ENCODE results near the gene JPH3.
"Not testable (repeated sequence)": the region's sequence is repeated elsewhere in the genome, so short reads cannot be mapped to it uniquely, and the experiment has no call there.

Gene JPH3

GRCh38 chr16:87679593-87680271, 77.4 kb downstream of the JPH3 start:
- H3K27me3 Mint-ChIP-seq = peaks cover 0 to 12% of the 10 kb centered on the region in 2 donors
- DNase-seq (no peak), ATAC-seq (replicated peaks) (no peak)
- H3K27ac Mint-ChIP-seq = no peak overlapping the region
- peaks cover 3 to 5% of the 10 kb centered on the region in 2 donors for H3K4me1 Mint-ChIP-seq (ENCODE audit: low read depth in 2 of 2)
- H3K4me3 Mint-ChIP-seq = no peak overlapping the region
- H3K9me3 Mint-ChIP-seq = no peaks in the 10 kb centered on the region
- H3K36me3 Mint-ChIP-seq (ENCODE audit: insufficient read depth) = peaks cover 2% of the 10 kb centered on the region

- Mint-ChIP-seq H3K27me3 (peaks cover 0 to 12% of the 10 kb centered on the region in 2 donors), H3K9me3 (no peaks in the 10 kb centered on the region), H3K4me3 (no peak overlapping the region), H3K27ac (no peak overlapping the region), H3K4me1 (ENCODE audit: low read depth in 2 of 2) (peaks cover 3 to 5% of the 10 kb centered on the region in 2 donors), H3K36me3 (ENCODE audit: insufficient read depth) (peaks cover 2% of the 10 kb centered on the region)
- DNase-seq (no peak), ATAC-seq (replicated peaks) (no peak)
These were observed 78.0 kb downstream of the JPH3 start for GRCh38 chr16:87680272-87680644.

GRCh38 chr16:87681051-87681602, 78.8 kb downstream of the JPH3 start:
- DNase-seq; H3K36me3 Mint-ChIP-seq (ENCODE audit: insufficient read depth); H3K27ac Mint-ChIP-seq; H3K9me3 Mint-ChIP-seq; H3K4me1 Mint-ChIP-seq (ENCODE audit: low read depth in 2 of 2); ATAC-seq (replicated peaks); H3K4me3 Mint-ChIP-seq: not testable (repeated sequence)
- peaks cover 0 to 12% of the 10 kb centered on the region in 2 donors for H3K27me3 Mint-ChIP-seq

- no peaks in the 10 kb centered on the region for H3K9me3 Mint-ChIP-seq
- no peak for DNase-seq
- peaks cover 0 to 12% of the 10 kb centered on the region in 2 donors for H3K27me3 Mint-ChIP-seq
- H3K36me3 Mint-ChIP-seq (ENCODE audit: insufficient read depth) = peaks cover 5% of the 10 kb centered on the region
- ATAC-seq (replicated peaks) = peak; percentile 27
- no peak overlapping the region for H3K27ac Mint-ChIP-seq
- H3K4me3 Mint-ChIP-seq = no peak overlapping the region
- peaks cover 3 to 5% of the 10 kb centered on the region in 2 donors for H3K4me1 Mint-ChIP-seq (ENCODE audit: low read depth in 2 of 2)
These were observed 79.8 kb downstream of the JPH3 start for GRCh38 chr16:87681981-87682570.

GRCh38 chr16:87682852-87683399, 80.6 kb downstream of the JPH3 start:
- no peak for ATAC-seq (replicated peaks)
- no peaks in the 10 kb centered on the region for H3K9me3 Mint-ChIP-seq

GRCh38 chr16:87684106-87684677, 81.9 kb downstream of the JPH3 start:
- no peak overlapping the region for H3K27ac Mint-ChIP-seq
- H3K36me3 Mint-ChIP-seq (ENCODE audit: insufficient read depth) = peaks cover 8% of the 10 kb centered on the region
- H3K27me3 Mint-ChIP-seq = peaks cover 0 to 12% of the 10 kb centered on the region in 2 donors
- H3K4me1 Mint-ChIP-seq (ENCODE audit: low read depth in 2 of 2) = peaks cover 5 to 6% of the 10 kb centered on the region in 2 donors
- ATAC-seq (replicated peaks) (no peak), DNase-seq (no peak)
- no peaks in the 10 kb centered on the region for H3K9me3 Mint-ChIP-seq
- H3K4me3 Mint-ChIP-seq = no peak overlapping the region

More at GRCh38 chr16:87682852-87683399, 80.6 kb downstream of the JPH3 start:
- Mint-ChIP-seq H3K27me3 (peaks cover 0 to 12% of the 10 kb centered on the region in 2 donors), H3K4me1 (ENCODE audit: low read depth in 2 of 2) (peaks cover 5 to 6% of the 10 kb centered on the region in 2 donors), H3K36me3 (ENCODE audit: insufficient read depth) (peaks cover 8% of the 10 kb centered on the region), H3K4me3 (no peak overlapping the region), H3K27ac (no peak overlapping the region)
- DNase-seq = no peak

GRCh38 chr16:87684711-87685404, 82.5 kb downstream of the JPH3 start:
- no peak for ATAC-seq (replicated peaks)
- peaks cover 0 to 12% of the 10 kb centered on the region in 2 donors for H3K27me3 Mint-ChIP-seq
- H3K9me3 Mint-ChIP-seq = no peaks in the 10 kb centered on the region
- no peak overlapping the region for H3K4me3 Mint-ChIP-seq
- H3K36me3 Mint-ChIP-seq (ENCODE audit: insufficient read depth) = peaks cover 8% of the 10 kb centered on the region
- no peak for DNase-seq
- H3K4me1 Mint-ChIP-seq (ENCODE audit: low read depth in 2 of 2) = peaks cover 5 to 6% of the 10 kb centered on the region in 2 donors
- no peak overlapping the region for H3K27ac Mint-ChIP-seq

GRCh38 chr16:87685405-87685755, 83.1 kb downstream of the JPH3 start:
- no peak overlapping the region for H3K27ac Mint-ChIP-seq
- no peaks in the 10 kb centered on the region for H3K9me3 Mint-ChIP-seq
- ATAC-seq (replicated peaks) = no peak
- H3K4me1 Mint-ChIP-seq (ENCODE audit: low read depth in 2 of 2) = peaks cover 5 to 6% of the 10 kb centered on the region in 2 donors
- H3K27me3 Mint-ChIP-seq = peaks cover 0 to 9% of the 10 kb centered on the region in 2 donors
- H3K4me3 Mint-ChIP-seq = no peak overlapping the region
- no peak for DNase-seq
- H3K36me3 Mint-ChIP-seq (ENCODE audit: insufficient read depth) = peaks cover 8% of the 10 kb centered on the region

- H3K27ac Mint-ChIP-seq = no peak overlapping the region
- H3K36me3 Mint-ChIP-seq (ENCODE audit: insufficient read depth) = peaks cover 5% of the 10 kb centered on the region
- H3K4me3 Mint-ChIP-seq = no peak overlapping the region
- ATAC-seq (replicated peaks) (no peak), DNase-seq (no peak)
- peaks cover 5 to 6% of the 10 kb centered on the region in 2 donors for H3K4me1 Mint-ChIP-seq (ENCODE audit: low read depth in 2 of 2)
- H3K27me3 Mint-ChIP-seq = peaks cover 0 to 5% of the 10 kb centered on the region in 2 donors
- no peaks in the 10 kb centered on the region for H3K9me3 Mint-ChIP-seq
These were observed 83.5 kb downstream of the JPH3 start for GRCh38 chr16:87685766-87686165.

GRCh38 chr16:87686697-87687096, 84.4 kb downstream of the JPH3 start:
- H3K36me3 Mint-ChIP-seq (ENCODE audit: insufficient read depth) = peaks cover 5% of the 10 kb centered on the region
- H3K9me3 Mint-ChIP-seq = no peaks in the 10 kb centered on the region
- DNase-seq (no peak), ATAC-seq (replicated peaks) (no peak)
- H3K27me3 Mint-ChIP-seq = no peaks in the 10 kb centered on the region
- H3K27ac Mint-ChIP-seq = no peak overlapping the region
- peaks cover 4 to 8% of the 10 kb centered on the region in 2 donors for H3K4me1 Mint-ChIP-seq (ENCODE audit: low read depth in 2 of 2)
- no peak overlapping the region for H3K4me3 Mint-ChIP-seq

GRCh38 chr16:87687126-87687910, 85.0 kb downstream of the JPH3 start:
- H3K4me1 Mint-ChIP-seq (ENCODE audit: low read depth in 2 of 2) = peaks cover 2 to 3% of the 10 kb centered on the region in 2 donors
- H3K27ac Mint-ChIP-seq = no peak overlapping the region
- ATAC-seq (replicated peaks) (no peak), DNase-seq (no peak)
- H3K9me3 Mint-ChIP-seq = no peaks in the 10 kb centered on the region
- H3K4me3 Mint-ChIP-seq = no peak overlapping the region
- no peaks in the 10 kb centered on the region for H3K27me3 Mint-ChIP-seq
- H3K36me3 Mint-ChIP-seq (ENCODE audit: insufficient read depth) = peaks cover 5% of the 10 kb centered on the region

- Mint-ChIP-seq H3K4me3 (no peak overlapping the region), H3K4me1 (ENCODE audit: low read depth in 2 of 2) (peaks cover 2 to 3% of the 10 kb centered on the region in 2 donors), H3K9me3 (no peaks in the 10 kb centered on the region), H3K27me3 (no peaks in the 10 kb centered on the region), H3K36me3 (ENCODE audit: insufficient read depth) (peaks cover 8% of the 10 kb centered on the region), H3K27ac (no peak overlapping the region)
- ATAC-seq (replicated peaks) (no peak), DNase-seq (no peak)
These were observed 85.8 kb downstream of the JPH3 start for GRCh38 chr16:87687998-87688529.
